ENCODE data around the gene ATAD2B.
"Not testable (repeated sequence)": the region's sequence is repeated elsewhere in the genome, so short reads cannot be mapped to it uniquely, and the experiment has no call there.

ATAD2B gene

DNA sequence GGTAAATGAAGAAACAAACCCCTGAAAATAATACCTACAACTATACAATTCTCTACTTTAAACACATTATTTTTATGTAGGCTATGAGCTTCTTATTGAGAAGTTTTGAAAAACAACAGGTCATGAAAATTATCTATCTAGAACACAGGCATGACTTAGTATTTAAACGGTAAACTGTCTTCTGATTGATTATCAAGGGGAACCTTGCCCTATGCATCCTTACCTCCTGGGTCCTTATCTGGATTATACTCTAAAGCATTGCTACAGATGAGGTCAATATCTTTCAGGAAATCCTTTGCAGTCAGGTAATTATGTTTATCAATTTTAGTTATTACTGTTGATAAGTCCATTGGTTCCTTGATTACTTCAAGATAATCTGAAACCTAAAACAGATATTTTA lies 144.3 kb downstream of the ATAD2B start:
- DNase-seq, result no peak

DNA sequence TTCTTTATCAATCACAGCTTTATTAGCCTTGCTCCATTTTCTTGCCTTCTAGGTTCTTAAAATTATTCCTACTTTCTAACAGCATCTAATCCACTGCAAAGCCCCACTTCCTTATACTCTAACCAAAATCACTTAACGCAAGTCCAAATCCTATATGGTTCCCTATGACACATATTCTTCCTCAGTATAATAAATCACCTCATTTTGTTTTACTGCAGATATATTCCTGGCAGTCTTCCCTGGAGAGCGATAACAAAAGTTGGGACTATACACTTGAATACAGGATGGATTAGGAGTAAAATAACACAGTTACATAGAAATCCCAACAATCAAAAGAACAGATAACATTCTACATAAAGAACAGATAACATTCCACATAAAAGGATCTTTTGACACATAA lies 144.8 kb downstream of the ATAD2B start:
- no peak for DNase-seq

DNA sequence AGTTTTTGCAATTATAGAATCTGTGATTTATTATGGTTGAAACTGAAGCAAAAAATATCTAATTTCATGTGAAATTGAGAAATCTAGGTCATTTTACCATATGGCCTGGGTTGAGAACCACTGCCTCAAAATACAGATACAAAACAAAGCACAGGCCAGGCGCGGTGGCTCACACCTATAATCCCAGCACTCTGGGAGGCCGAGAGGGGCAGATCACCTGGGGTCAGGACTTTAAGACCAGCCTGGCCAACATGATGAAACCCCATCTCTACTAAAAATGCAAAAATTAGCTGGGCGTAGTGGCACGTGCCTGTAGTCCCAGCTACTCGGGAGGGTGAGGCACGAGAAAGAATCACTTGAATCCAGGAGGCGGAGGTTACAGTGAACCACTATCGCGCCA lies 146.5 kb downstream of the ATAD2B start:
- DNase-seq, result not testable (repeated sequence)

DNA sequence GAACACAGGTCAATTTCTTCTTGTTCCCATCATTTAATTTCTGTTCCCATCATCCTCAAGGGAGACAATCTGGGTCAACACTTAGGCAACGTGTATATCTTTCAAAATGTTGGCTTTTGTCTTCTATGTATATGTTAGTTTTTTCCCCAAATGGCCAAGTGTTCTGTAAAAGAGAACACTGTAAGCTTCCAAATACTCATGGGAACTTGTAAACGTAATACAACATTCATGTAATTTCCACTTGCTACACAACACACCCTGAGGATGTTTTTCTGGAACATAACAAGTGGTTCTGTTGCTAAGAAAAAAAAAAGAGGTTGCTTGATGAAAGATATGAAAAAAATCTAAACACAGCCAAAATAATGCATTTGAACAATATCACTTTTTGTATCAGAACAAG lies 149.1 kb downstream of the ATAD2B start:
- DNase-seq, result no peak

DNA sequence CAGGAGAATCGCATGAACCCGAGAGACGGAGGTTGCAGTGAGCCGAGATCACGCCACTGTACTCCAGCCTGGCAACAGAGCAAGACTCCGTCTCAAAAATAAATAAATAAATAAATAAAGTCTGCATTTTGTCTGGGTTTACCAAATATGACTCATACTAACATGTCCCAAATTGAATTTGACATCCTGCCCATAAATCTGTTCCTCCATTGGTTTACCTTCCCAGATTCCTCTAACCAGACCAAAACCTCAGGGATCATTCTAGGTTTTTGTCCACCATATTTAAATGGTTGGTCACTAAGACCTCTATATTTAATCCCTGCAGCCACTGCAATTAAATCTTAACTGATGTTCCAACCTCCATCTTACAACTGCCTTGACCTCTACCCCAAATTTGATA lies 150.9 kb downstream of the ATAD2B start:
- no peak for DNase-seq

DNA sequence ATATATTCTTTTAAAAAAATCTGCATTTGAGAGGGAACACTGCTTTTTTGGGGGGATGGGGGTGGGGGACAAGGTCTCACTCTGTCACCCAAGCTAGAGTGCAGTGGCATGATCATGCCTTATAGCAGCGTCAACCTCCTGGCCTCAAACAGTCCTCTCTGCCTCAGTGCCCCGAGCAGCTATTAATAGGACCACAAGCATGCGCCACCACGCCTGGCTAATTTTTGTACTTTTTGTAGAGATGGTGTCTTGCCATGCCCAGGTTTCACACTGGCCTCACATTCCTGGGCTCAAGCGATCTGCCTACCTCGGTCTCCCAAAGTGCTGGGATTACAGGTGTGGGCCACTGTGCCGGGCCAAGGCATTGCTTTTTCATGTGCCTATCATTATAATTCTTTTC lies 154.2 kb downstream of the ATAD2B start:
- no peak for DNase-seq

DNA sequence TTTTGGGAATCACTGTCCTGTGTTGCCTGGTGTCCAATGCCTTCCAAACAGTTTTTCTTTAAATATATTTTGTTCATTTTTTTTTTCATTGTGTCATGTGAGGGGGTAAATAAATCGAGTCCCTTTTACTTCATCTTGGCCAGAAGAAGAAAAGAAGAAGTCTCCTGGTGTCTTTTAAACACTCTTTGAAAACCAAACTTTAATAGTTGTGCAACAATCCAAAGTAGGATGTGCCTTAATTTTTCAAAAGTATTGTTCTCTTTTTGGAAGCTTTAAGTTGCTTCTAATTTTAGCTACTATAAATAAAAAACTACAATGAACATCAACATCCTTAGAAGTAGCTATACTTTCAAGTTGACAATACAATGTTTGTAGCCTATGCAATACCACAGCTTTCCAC lies 154.9 kb downstream of the ATAD2B start:
- DNase-seq, result no peak

DNA sequence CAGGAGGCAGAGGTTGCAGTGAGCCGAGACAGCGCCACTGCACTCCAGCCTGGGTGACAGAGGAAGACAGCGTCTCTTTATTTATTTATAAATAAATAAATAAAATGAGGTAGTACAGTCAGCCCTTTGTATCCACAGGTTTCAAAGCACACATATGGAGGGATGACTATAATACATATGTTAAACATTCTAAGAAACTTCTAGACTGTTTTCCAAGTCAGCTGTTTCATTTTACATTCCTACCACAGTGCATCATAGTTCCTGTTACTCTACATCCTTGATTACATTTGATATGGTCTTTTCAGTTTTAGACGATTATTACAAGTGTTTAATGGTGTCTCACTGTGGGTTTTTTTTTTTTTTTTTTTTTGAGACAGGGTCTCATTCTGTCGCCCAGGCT lies 157.6 kb downstream of the ATAD2B start:
- no peak for DNase-seq

DNA sequence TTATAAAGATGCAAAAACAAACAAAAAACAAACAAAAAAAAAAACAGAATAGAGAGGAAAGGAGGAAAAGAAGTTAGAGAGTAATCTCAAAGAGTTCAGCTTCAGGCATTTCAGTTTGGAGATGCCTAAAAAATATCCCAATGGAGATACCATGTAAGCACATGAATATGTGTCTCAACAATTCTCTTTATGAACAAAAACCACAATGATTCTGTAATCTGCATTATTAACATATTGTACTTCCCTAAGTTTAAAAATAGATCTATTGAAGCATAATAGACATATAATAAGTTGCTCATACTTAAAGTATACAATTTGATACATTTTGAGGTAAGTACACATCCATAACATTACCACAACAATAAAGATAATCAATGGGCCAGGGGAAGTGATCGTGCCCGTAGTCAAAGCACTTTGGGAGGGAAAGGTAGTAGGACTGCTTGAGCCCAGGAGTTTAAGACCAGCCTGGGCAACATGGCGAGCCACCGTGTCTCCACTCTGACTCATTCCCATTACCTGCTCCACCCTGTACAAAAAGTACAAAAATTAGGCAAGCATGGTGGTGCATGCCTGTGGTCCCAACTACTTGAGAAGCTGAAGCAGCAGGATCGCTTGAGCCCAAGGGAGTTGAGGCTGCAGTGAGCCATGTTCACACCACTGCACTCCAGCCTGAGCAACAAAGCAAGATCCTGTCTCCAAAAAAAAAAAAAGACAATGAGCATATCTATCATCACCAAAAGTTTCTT lies 158.9 kb downstream of the ATAD2B start:
- DNase-seq, result no peak

DNA sequence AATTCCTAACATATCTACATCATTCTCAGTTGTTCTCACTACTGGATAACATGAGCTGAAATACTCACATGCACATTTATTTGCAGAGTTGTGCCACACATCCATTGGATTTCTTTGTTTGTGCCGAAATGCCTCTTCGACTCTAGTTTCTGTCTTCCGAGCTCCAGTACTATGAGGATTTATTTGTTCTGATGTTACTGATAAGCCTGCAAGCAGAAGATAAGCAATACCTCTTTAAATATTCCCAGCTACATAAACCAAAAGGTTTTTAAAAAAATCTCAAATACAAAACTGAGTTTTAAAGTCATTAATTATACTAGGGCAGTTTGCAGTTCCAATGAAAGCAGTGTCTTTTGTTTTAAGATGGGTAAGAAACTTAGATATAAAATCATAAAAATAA lies 164.8 kb downstream of the ATAD2B start:
- no peak for DNase-seq

DNA sequence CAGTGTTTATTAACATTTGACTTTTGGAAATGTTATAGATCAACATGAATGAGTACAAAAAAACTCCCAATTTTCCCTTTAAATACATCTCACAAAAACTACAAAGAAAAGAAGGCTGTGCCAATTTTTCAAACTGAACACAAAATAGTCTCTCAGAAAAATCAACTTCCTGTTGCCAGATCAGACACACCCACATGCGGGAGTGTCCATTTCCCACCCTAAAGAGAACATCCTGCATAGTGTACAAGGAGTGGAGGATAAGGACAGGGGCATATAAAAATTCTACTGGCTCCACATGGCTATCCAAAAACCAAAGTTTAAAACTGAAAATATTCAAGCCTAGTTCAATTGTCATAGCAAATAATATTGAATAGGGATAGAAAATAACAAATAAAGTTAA lies 165.3 kb downstream of the ATAD2B start:
- DNase-seq, result no peak

DNA sequence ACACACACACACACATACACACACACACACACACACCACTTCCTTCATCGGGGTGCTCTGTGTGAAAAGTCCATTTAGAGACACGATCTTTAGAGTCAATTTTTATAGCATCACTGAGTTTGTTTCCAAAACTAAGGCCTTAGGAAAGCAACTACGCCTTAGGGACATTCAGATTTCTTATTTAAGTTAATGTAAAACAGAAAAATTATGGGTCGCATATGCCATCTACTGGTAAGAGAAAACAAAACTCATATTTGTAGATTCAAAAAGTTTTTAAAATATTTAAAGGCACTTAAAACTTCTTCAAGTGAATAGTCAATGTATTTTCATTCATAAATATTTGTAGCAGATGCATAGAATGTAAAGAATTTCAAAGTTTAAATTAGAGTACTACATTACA lies 166.2 kb downstream of the ATAD2B start:
- DNase-seq, result peak; percentile 38

DNA sequence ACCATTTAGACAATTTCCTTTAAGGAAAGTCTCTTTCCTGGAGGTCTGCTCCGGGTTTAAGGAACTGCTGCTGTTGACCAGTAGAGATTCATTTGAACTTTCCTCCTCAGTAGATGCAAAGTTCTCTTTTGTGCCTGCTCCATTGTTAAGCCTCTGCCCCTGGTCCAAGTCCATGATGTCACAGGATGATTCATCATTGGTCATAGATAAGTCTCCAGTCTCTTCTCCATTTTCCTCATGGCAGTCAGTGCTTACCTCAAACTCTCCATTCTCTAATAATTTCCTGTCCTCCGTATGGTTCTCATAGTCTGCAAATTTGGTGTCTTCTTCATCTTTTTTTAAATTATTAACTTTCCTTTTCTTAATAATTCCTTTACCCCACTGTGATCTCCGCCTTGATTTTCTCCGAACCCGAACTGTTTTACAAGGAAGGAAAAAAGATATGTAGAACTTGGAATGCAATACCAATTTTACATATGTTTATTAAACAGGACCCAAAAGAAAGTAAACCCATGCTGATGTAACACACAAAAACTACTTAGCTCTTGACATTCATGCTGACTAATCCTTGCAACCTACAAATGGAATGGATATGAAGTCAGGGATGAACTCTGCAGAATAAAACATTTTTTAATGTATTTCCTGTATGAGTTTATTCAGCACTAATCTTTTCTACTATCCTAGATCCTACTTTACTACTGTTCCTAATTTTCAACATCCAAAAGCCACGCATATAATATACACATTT lies 169.1 kb downstream of the ATAD2B start:
- DNase-seq, result peak; percentile 4

DNA sequence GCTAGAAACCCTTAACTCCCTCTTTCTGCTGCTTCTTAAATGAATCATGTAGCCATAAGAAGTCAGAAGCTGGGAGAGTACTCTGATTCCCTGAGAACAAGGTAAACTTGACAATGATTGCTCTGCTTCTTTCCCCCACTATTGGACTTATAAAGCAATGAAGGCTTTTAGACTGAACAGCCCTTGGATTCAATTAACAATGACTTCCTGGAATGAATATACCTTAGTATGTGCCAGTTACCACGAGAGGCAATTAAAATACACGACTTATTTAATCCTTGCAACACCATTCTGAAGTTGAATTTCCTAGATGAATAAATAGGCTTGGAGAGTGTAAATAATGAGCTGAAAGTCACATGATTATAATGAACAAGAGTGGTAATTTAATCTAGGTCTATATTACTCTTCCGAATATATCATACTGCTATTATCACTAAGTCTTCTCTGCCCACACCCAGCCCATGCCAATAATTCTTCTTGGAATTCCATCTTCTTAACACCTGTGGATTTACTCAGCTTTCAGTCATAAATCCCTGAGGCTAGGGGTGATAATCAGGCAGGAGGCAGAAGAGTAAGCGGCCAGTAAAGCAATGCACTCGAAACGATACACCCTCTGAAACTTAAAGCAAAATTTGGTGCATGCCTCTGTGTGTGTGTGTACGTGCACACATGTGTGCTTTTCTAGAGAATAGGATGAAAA lies 170.2 kb downstream of the ATAD2B start:
- no peak for DNase-seq

DNA sequence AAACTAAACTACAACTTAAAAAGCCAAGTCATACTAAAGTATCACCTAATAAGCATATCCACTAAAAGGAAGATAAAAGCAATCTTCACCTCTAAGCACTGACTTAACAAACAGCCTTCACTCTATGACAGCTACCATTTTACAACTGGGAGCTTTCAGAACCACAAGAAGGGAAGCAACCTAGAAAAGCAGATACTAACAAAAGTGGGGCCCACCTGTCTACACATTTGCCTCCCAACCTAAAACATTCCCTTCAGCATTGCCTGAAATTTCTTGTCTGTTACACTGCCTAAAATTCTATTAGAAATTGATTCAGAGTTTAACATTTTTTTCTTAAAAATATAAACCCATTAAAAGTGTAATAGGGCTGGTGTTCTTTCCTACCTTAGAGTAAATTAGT lies 172.0 kb downstream of the ATAD2B start:
- no peak for DNase-seq

DNA sequence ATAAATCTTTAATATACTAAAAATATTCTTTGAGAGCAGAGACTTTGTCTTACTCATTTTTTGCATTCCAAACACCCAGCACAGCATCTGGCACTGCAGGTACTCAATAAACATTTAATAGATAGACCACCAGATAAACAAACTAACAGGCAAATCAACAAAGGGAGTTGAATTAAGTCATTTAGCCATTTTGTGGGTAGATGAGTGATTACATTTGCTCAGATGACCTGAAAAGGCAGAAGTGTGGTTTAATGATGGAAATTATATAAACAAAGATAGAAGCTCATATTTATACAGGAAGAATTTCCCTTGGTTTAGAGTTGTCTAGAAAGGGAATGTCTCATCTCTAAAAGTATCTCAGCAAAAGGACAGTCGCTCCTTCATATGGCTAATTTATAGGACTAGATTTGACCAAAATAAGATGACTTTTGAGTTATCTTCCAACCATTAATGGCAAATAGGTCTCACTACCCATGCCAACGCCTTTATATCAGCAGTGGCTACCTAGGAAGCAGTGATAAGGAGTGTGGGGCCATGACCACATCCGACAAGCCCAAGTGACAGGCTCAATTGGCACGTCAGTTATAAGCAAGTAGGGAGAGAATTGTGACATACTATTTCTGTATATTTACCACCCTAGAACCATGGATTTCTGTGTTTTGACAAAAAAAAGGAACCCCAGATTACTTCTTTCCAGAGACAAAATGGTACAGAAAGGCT lies 173.5 kb downstream of the ATAD2B start:
- no peak for DNase-seq

DNA sequence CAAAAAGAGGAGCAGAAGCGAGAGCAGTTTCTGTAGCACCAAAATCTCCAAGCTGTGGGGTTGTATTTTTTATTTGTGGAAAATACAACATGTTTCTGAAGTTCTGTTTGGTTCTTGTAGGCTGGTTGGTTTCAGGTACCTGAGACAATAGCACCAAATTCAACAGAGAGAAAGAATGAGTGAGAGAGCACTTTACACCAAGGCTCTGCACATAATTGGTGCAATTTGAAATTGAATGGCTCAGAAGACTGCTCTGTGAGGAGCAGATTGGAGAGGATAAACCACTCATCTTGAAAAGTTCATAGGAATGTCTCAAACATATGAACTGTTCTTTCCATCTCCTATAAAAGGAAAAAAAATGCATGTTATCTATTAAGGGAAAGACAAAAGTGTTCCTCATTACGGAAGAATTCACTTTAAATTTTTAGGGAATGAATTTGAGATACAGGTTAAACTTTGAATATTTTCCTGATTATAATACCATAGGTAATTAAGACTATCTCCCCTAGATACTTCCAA lies 175.1 kb downstream of the ATAD2B start:
- no peak for DNase-seq

DNA sequence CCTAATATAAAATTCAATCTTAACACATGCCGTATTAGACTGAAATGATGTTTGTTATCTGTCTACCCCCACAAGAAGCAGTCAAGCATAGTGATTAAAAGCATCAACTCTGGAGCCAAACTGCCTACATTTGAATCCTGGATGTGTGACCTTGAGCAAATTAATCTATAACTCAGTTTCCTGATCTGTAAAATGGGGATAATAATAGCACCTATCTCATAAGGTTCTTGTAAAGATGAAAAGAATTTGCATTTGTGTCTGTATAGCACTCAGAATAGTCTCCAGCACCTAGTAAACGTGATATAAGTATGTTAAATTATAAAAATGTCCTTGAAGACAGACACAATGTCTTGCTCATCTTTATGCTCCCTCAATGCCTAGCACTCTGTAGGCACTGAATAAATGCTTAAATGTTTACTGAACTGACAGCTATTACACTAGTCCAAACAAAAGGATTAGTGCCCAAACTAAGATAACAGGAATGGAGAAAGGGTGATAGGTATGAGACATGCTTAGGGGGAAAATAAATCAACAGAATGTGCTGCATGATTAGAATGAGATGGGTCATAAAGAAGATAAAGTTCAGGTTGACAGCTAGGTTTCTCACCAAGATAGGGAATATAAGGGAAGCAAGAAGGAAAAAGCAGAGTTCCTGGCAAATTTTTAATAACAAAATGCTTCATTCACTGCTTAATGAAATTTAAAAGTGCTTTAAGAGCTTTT lies 180.6 kb downstream of the ATAD2B start:
- no peak for DNase-seq

DNA sequence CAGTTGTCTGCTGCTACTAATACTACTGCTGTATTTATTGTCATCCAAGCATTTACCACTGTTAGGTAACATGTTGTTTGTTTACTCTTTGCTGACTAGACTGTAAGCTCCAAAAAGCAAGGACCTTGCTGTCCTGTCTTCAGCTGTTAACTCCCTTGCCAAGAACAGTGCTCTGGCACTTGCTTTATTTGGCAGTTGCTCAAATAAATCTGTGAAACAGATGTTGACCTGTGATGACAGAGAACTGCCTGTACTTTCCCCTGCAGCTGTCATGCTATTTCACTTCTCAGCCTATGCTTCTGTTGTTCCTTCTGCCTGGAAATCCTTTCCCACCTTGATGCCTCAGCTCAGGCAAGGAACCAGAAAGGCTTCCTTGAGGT lies 181.2 kb downstream of the ATAD2B start:
- DNase-seq, result no peak

DNA sequence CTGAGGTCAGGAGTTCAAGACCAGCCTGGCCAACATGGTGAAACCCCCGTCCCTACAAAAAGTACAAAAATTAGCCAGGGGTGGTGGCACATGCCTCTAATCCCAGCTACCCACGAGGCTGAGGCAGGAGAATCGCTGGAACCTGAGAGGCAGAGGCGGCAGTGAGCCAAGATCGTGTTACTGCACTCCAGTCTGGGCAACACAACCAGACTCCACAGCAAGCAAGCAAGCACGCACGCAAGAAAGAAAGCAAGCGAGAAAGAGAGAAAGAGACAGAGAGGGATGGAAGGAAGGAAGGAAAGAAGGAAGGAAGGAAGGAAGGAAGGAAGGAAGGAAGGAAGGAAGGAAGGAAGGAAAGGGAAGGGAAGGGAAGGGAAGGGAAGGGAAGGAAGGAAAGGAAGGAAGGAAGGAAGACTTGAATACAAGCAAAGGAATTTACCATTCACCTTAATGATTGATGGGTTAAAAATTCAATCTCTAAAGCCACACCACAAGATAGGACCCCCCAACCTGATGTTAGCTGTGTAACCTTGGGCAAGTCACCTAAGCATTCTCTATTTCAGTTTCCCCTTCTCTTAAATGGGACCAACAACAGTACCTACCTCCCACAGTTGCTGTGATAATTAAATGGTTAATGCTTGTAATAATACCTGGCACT lies 181.7 kb downstream of the ATAD2B start:
- no peak for DNase-seq

DNA sequence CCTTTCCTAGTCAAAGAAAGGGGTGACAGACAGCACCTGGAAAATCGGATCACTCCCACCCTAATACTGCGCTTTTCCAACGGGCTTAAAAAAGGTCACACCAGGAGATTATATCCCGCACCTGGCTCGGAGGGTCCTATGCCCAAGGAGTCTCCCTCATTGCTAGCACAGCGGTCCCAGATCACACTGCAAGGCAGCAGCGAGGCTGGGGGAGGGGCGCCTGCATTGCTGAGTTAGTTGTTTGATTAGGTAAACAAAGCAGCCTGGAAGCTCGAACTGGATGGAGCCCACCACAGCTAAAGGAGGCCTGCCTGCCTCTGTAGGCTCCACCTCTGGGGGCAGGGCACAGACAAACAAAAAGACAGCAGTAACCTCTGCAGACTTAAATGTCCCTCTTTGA lies 190.1 kb downstream of the ATAD2B start:
- not testable (repeated sequence) for DNase-seq

DNA sequence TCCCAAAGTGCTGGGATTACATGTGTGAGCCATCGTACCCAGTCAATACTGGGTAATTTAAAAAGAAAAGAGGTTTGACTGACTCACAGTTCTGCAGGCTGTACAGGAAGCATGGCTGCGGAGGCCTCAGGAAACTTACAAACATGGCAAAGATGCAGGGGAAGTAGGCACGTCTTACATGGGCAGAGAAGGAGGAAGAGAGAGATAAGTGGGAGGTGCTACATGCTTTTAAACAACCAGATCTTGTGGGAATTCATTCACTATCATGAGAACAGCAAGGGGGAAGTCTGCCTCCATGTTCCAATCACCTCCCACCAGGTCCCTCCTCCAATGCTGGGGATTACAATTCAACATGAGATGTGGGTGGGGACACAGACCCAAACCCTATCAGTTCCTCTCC lies 192.5 kb downstream of the ATAD2B start:
- DNase-seq, result no peak
